HUES48 (cell line): Measurements from ENCODE around the gene ERF.

ENCODE experiments used
- H3K27ac ChIP-seq: one replicate; pipeline ENCODE4 v1.7.0; 2013; ENCODE audit warnings: low read depth, low read length, inconsistent platforms
- H3K27me3 ChIP-seq: 2 replicates; pipeline ENCODE4 v1.6.1; 2013; ENCODE audit warnings: mild to moderate bottlenecking, low read length; ENCODE audit not compliant: control insufficient read depth, insufficient read depth
- H3K36me3 ChIP-seq: 2 replicates; pipeline ENCODE4 v1.6.1; 2013; ENCODE audit warnings: low read length; ENCODE audit not compliant: control insufficient read depth, insufficient read depth
- H3K4me1 ChIP-seq: 2 replicates; pipeline ENCODE4 v1.6.1; 2013; ENCODE audit warnings: mild to moderate bottlenecking, low read length; ENCODE audit not compliant: control insufficient read depth, insufficient read depth
- H3K4me3 ChIP-seq: 2 replicates; pipeline ENCODE4 v1.5.1; 2013; ENCODE audit warnings: mild to moderate bottlenecking, low read depth, low read length
- H3K9ac ChIP-seq: 2 replicates; pipeline ENCODE4 v1.6.1; 2013; ENCODE audit warnings: mild to moderate bottlenecking, low read depth, low read length, moderate library complexity
- H3K9me3 ChIP-seq: 2 replicates; pipeline ENCODE4 v1.6.1; 2013; ENCODE audit warnings: low read length; ENCODE audit not compliant: control insufficient read depth, insufficient read depth

The ERF gene

DNA sequence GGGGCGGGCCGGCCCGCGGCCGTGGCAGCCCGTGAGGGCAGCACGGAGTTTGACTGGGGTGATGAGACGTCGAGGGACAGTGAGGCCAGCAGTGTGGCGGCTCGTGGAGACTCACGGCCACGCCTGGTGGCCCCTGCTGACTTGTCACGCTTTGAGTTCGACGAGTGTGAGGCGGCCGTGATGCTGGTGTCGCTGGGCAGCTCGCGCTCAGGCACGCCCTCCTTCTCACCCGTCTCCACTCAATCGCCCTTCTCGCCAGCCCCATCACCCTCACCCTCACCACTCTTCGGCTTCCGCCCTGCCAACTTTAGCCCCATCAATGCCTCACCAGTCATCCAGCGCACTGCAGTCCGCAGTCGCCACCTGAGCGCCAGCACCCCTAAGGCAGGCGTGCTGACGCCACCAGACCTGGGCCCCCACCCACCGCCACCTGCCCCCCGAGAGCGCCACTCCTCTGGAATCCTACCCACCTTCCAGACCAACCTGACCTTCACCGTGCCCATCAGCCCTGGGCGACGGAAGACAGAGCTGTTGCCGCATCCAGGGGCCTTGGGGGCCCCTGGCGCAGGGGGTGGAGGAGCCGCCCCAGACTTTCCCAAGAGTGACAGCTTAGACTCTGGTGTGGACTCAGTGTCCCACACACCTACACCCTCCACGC lies 18.6 kb upstream of the ERF start:
- peaks cover 22% of the 10 kb centered on the region for H3K36me3 ChIP-seq
- H3K4me3 ChIP-seq, result no peak overlapping the region
- H3K27me3 ChIP-seq, result no peaks in the 10 kb centered on the region
- H3K9ac ChIP-seq, result no peak overlapping the region
- no peaks in the 10 kb centered on the region for H3K9me3 ChIP-seq
- H3K27ac ChIP-seq, result no peak overlapping the region
- H3K4me1 ChIP-seq, result peaks cover 12% of the 10 kb centered on the region; the same call in 1 of the 2 replicates

DNA sequence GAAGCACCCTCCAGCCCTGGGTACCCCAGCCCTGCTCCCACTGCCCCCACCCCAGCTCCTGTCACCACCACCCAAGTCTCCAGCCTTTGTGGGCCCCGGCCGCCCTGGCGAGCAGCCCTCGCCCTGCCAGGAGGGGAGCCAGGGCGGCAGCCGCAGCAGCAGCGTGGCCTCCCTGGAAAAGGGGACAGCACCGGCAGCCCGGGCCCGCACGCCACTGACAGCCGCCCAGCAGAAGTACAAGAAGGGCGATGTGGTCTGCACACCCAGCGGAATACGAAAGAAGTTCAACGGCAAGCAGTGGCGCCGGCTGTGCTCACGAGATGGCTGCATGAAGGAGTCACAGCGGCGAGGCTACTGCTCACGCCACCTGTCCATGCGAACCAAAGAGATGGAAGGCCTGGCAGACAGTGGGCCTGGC lies 18.1 kb upstream of the ERF start:
- H3K27ac ChIP-seq, result no peak overlapping the region
- H3K27me3 ChIP-seq, result no peaks in the 10 kb centered on the region
- no peak overlapping the region for H3K4me3 ChIP-seq
- H3K9me3 ChIP-seq, result no peaks in the 10 kb centered on the region
- peaks cover 12% of the 10 kb centered on the region; the same call in 1 of the 2 replicates for H3K4me1 ChIP-seq
- no peak overlapping the region for H3K9ac ChIP-seq
- H3K36me3 ChIP-seq, result peaks cover 22% of the 10 kb centered on the region

DNA sequence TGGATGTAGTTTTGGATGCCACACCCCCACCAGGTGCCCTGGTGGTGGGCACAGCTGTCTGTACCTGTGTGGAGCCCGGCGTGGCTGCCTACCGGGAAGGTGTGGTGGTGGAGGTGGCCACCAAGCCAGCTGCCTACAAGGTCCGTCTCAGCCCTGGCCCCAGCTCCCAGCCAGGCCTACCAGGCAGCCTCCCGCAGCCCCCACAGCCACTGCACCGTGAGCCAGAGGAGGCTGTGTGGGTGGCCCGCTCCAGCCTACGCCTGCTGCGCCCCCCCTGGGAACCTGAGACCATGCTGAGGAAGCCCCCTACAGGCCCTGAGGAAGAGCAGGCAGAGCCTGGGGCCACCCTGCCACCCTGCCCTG lies 17.6 kb upstream of the ERF start:
- Histone ChIP-seq H3K4me1 (peaks cover 15% of the 10 kb centered on the region; the same call in 1 of the 2 replicates), H3K36me3 (peaks cover 22% of the 10 kb centered on the region), H3K27me3 (no peaks in the 10 kb centered on the region), H3K9ac (no peak overlapping the region), H3K27ac (no peak overlapping the region), H3K4me3 (no peak overlapping the region), H3K9me3 (no peaks in the 10 kb centered on the region)

DNA sequence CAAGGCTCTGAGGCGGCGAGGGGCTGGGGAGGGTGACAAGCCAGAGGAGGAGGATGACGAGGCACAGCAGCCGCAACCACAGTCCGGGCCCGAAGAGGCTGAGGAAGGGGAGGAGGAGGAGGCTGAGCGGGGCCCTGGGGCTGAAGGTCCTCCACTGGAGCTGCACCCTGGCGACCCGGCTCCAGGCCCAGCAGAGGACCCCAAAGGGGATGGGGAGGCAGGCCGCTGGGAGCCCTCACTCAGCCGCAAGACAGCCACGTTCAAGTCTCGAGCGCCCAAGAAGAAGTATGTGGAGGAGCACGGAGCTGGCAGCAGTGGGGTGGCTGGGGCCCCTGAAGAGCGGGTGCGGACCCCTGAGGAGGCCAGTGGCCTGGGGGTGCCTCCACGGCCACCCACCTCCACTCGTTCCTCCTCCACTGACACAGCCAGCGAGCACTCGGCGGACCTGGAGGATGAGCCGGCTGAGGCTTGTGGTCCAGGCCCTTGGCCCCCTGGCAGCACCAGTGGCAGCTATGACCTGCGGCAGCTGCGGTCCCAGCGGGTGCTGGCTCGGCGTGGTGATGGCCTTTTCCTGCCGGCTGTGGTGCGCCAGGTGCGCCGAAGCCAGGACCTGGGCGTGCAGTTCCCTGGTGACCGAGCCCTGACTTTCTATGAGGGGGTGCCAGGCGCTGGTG lies 17.1 kb upstream of the ERF start:
- Histone ChIP-seq H3K4me3 (no peak overlapping the region), H3K36me3 (peaks cover 22% of the 10 kb centered on the region), H3K9me3 (no peaks in the 10 kb centered on the region), H3K9ac (no peak overlapping the region), H3K27ac (no peak overlapping the region), H3K4me1 (peaks cover 16% of the 10 kb centered on the region; the same call in 1 of the 2 replicates), H3K27me3 (no peaks in the 10 kb centered on the region)

DNA sequence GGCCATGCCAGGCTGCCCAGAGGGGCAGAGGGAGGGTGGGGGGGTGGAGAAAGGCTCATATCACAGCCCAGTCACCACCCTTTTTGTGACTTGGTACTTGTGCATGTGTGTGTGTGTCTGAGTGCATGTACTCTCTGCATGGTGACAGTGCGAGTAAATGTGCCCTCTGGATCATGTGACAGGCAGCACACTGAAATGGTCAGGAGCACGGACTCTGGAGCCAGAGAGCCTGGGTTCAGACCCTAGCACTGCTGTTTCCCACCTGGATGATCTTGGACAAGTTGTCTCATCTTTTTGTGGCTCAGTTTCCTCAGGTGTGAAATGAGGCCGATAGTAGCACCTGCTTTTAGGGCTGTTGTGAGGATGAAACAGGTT lies 16.1 kb upstream of the ERF start:
- Histone ChIP-seq H3K4me1 (peaks cover 16% of the 10 kb centered on the region; the same call in 1 of the 2 replicates), H3K4me3 (no peak overlapping the region), H3K27me3 (no peaks in the 10 kb centered on the region), H3K9me3 (no peaks in the 10 kb centered on the region), H3K27ac (no peak overlapping the region), H3K36me3 (peaks cover 19% of the 10 kb centered on the region), H3K9ac (no peak overlapping the region)

DNA sequence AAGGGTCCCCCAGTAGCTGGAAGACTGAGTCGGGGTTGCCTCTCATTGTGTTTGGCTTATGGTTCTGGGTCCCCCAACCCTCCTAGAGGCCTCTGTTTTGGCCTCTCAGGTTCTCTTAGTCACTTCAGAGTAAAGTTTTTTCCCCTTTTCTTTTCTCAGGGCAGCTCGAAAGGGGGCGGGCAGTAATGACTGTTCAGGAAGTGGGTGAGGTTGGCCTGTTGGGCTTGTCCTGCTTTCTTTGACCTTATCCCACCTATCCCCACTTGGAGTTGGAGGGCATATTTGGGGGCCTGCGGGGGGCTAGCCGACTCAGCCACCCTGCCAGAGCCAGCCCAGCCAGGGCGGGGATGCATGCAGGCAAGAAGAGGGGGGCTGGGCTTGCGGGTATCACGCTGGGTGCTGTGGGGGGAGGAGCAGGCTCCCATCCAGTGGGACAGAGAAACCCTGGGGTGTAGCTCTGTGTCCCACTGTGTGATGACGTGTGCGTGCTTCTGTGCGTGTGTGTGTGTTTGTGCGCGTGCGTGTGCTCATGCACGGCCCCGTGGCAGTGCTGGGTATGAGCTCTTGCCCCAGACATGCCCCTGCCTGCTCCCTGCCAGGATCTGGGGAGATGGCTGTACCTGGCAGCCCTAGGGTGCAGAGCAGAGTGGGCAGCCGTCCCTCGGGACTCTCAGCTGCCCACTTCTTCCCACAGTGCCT lies 15.6 kb upstream of the ERF start:
- peak overlapping the region; percentile 76; the same call in 1 of the 2 replicates for H3K4me3 ChIP-seq

DNA sequence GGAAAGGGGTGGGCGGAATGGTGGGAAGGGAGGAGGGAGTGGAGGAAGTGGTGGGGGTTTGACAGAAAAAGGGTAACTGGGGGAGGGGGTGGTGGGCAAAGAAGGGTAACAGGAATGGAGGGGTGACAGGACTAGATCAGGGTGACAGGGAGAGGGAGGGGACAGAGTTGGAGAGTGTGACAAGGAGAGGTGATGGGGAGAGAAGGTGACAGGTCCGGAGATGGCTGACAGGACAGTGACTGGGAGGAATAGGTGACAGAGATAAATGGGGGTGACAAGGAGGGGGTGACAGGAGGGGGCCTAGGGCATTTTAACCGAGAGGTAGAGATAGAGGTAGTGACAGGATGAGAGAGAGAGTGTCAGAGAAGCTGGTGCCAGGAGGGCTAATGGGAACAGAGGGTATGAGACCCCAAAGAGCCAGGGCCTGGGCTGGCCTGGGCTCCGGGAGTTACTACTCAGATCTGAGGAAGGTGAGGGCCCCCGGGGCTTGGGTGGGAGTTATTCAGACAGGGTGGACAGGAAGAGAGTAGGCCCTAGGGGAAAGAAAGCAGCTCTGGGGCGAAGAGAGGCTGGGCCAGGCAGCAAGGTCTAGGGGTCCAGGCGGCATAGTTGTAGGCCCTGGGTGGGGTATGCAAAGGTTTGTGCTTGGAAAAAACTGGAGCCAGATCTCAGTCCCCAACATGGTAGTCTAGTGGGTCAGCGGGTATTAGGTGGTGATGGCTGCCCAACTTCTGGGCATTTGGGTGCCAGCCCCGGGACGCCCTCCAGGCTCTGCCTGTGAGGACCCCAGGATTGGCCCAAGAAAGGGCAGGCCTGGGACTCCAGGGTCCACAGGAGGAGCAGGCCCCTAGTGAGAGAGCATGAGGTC lies 14.8 kb upstream of the ERF start:
- Histone ChIP-seq H3K9me3 (no peaks in the 10 kb centered on the region), H3K4me3 (peak overlapping the region; percentile 76), H3K9ac (peak overlapping the region; percentile 25; the same call in 1 of the 2 replicates), H3K27ac (peak overlapping the region; percentile 60), H3K36me3 (peaks cover 15% of the 10 kb centered on the region), H3K27me3 (no peaks in the 10 kb centered on the region), H3K4me1 (peaks cover 16% of the 10 kb centered on the region; the same call in 1 of the 2 replicates)

More for the DNA sequence above, 15.6 kb upstream of the ERF start:
- Histone ChIP-seq H3K4me1 (peaks cover 16% of the 10 kb centered on the region; the same call in 1 of the 2 replicates), H3K27me3 (no peaks in the 10 kb centered on the region), H3K9me3 (no peaks in the 10 kb centered on the region), H3K27ac (peak overlapping the region; percentile 60), H3K9ac (peak overlapping the region; percentile 25; the same call in 1 of the 2 replicates), H3K36me3 (peaks cover 19% of the 10 kb centered on the region)

DNA sequence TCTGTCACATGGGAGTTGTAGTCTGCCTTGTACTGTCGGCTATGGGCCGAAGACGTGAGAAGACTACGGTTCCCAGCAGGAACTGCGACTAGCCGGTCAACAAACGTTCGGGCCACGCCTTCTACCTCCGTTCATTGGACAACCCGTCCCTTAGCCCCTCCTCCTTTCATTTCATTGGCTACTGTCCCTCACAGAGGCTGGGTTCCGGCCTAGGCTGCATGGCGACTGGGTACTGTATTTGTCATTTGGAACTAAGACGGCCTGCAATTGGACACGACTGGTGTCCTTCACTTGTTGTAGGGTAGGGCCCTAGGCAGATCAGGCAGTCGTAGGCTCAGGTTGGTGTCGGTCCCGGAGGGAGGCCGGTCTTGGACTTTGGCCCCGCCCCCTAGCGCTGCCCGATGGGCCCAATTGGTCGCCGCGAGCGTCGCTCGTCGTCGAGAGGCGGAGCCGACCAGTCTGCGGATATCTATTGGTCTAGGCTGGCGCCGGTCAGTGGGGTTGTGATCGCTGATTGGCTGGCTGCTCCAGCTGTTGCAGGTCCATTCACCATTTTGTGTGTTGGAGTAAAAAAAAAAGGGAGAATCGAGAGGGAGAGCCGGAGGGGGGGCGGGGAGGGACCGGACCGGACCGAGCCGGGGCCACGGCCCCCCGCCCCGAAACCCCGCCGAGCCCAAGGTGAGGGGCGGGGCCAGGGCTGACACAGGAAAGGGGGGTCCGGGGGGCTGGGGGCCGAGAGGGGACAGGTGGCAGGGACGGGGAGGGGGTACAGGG lies 14.0 kb upstream of the ERF start, which contains the start of gene CIC:
Gene CIC, plus strand, starts transcription at position 549 of the 774 bp plus-strand sequence. CDS start 2,532 bp downstream, outside the sequence.
- H3K27ac ChIP-seq, result peak within 1 kb of the TSS; percentile 95
- H3K9ac ChIP-seq, result peak within 1 kb of the TSS; percentile 94
- H3K4me3 ChIP-seq, result peak within 1 kb of the TSS; percentile 76
- no peaks in the 10 kb centered on the region for H3K27me3 ChIP-seq
- H3K36me3 ChIP-seq, result peaks cover 8% of the 10 kb centered on the region
- H3K9me3 ChIP-seq, result no peaks in the 10 kb centered on the region
- peaks cover 16% of the 10 kb centered on the region; the same call in 1 of the 2 replicates for H3K4me1 ChIP-seq

DNA sequence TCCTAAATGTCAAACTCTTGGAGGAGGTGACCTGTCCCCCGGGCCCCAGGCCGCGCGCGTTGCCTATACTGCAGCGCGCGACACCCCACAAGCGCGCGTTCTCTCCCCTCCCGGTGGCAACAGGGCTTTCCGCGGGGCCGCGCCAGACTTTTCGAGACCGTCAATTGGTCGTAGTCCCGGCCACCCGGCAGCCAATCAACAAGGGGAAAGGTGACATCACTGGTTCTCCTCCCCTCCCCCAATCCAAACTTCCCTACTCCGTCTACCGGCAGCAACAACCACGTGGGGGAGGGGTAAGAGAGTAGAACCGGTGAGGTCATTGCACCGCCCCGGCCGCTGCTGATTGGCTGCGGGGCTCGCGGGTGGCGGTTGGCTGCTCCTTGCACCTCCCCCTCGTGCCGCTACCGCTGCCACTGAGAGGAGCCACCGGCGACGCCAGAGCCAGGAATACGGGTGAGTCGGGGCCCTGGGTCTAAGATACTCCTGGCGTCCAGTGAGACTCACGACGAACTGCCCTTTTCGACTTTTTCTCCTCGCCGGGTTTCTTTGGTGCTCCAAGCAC lies 13.3 kb upstream of the ERF start:
- H3K36me3 ChIP-seq, result peaks cover 2% of the 10 kb centered on the region
- H3K27ac ChIP-seq, result peak overlapping the region; percentile 95
- H3K27me3 ChIP-seq, result no peaks in the 10 kb centered on the region
- H3K4me1 ChIP-seq, result peaks cover 16% of the 10 kb centered on the region; the same call in 1 of the 2 replicates
- H3K9ac ChIP-seq, result peak overlapping the region; percentile 94
- peak overlapping the region; percentile 76 for H3K4me3 ChIP-seq
- no peaks in the 10 kb centered on the region for H3K9me3 ChIP-seq
